ENCODE results near the gene CHCHD6. TPM values are rescaled to one million over a fixed set of nuclear protein-coding genes. Genes with fewer than 3 reads are reported as not detected.

The CHCHD6 gene
- total RNA-seq, 1 experiment from 2014 or later = 33.0 TPM

DNA sequence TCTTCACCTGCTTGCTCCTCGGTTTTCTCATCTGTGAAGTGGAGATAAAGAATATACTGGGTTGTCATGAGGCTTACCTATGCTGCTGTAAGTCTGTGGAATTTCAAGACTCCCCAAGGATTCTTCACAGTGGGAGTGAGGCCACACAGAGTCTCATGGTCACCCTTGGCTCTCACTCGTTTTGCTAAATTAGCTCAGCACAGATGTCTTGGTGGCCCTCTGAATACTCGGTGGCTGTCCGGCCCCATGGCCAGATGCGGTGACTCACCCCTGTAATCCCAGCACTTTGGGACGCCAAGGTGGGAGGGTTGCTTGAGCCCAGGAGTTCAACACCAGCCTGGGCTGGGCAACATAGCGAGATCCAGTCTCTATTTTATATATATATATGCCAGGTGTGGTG, 5.0 kb upstream of the CHCHD6 start:
- TF ChIP-seq, protein P1, sequence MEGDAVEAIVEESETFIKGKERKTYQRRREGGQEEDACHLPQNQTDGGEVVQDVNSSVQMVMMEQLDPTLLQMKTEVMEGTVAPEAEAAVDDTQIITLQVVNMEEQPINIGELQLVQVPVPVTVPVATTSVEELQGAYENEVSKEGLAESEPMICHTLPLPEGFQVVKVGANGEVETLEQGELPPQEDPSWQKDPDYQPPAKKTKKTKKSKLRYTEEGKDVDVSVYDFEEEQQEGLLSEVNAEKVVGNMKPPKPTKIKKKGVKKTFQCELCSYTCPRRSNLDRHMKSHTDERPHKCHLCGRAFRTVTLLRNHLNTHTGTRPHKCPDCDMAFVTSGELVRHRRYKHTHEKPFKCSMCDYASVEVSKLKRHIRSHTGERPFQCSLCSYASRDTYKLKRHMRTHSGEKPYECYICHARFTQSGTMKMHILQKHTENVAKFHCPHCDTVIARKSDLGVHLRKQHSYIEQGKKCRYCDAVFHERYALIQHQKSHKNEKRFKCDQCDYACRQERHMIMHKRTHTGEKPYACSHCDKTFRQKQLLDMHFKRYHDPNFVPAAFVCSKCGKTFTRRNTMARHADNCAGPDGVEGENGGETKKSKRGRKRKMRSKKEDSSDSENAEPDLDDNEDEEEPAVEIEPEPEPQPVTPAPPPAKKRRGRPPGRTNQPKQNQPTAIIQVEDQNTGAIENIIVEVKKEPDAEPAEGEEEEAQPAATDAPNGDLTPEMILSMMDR (conservative IDR thresholded peaks at IDR 0.05; ENCODE audit: low read depth, low read length) = no peak
- TF ChIP-seq EZH2 (IDR thresholded peaks at IDR 0.05; ENCODE audit: low read length, unreplicated experiment) (no peak), EZH2phosphoT487 (IDR thresholded peaks at IDR 0.05; ENCODE audit: borderline replicate concordance, low read length) (no peak)
- Histone ChIP-seq H3K9me3 (ENCODE audit: low read length) (no peaks in the 10 kb centered on the region), H3K4me1 (ENCODE audit: insufficient read depth, low read length) (peaks cover 7% of the 10 kb centered on the region), H3K27me3 (ENCODE audit: low read length) (peaks cover 11% of the 10 kb centered on the region; the same call in 1 of the 2 replicates), H4K20me1 (ENCODE audit: low read length) (no peaks in the 10 kb centered on the region), H3K9me2 (replicated peaks; ENCODE audit: low read length) (no peaks in the 10 kb centered on the region), H3K9ac (ENCODE audit: low read length) (no peak overlapping the region), H3K36me3 (ENCODE audit: low read depth, low read length) (no peaks in the 10 kb centered on the region), H2AFZ (ENCODE audit: low read length) (no peak overlapping the region), H3F3A (ENCODE audit: low read length, unreplicated experiment) (no peaks in the 10 kb centered on the region), H3K27ac (ENCODE audit: low read length) (no peak overlapping the region), H3K4me2 (ENCODE audit: low read length) (no peak overlapping the region), H3K79me2 (ENCODE audit: low read length) (no peaks in the 10 kb centered on the region), H3K4me3 (ENCODE audit: low read length) (no peak overlapping the region)
- ATAC-seq = no peak
- intact Hi-C loops (cut with micrococcal nuclease) = no loop called here
- CTCF ChIA-PET = no interaction called here
- no peak for DNase-seq
- BruUV-seq (replicated peaks) = no TSS peak
- POLR2A ChIA-PET (ENCODE audit: unreplicated experiment) = no interaction called here

DNA sequence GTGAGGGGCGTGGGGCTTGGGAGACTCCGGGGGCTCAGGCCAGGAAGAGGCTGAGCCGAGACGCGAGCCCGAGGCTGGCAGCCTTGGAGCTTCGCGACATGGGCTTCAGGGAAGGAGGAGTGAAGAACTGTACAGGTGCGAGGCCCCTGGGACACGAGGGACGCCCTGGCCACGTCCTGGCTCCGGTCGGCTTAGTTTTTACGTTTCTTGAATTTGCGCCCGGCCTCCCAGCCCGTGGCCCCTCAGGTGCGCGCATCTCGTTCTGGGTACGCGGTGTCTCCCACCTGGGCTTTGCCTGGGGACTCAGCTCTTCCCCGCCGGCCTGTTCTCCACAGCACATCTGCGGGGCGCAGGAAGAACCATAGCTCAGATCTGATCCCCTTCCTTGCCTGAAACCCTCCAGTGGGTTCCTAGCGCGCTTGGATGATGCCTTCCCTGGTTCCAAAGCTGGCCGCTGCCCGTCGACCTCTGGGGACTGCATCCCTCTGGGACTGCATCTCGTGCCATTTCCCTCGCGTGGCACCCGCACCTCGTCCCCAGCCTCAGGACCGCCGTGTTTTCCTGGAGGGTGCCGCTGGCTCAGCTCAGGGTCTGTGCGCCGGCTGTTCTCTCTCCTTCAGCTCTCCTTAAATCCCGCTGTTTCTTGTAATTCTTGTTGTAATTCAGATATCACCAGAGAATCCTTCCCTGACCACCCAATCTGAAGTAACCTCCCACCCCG, 614 bp downstream of the CHCHD6 start:
- H3K4me3 ChIP-seq (ENCODE audit: low read length) = peak overlapping the region; percentile 76
- no peaks in the 10 kb centered on the region; the same call in 1 of the 2 replicates for H3K36me3 ChIP-seq (ENCODE audit: low read depth, low read length)
- TF ChIP-seq EZH2phosphoT487 (IDR thresholded peaks at IDR 0.05; ENCODE audit: borderline replicate concordance, low read length) (no peak), EZH2 (IDR thresholded peaks at IDR 0.05; ENCODE audit: low read length, unreplicated experiment) (no peak)
- TF ChIP-seq, protein P1 (conservative IDR thresholded peaks at IDR 0.05; ENCODE audit: low read depth, low read length) = no peak
- no peaks in the 10 kb centered on the region for H3K9me3 ChIP-seq (ENCODE audit: low read length)
- peak overlapping the region; percentile 83 for H2AFZ ChIP-seq (ENCODE audit: low read length)
- POLR2A ChIA-PET (ENCODE audit: unreplicated experiment) = interaction anchor here (0.7 kb wide), 1 partner anchor 102 kb away, joined by 3 read pairs; no protein-coding TSS in a partner anchor
- CTCF ChIA-PET = no interaction called here
- peak overlapping the region; percentile 90 for H3K4me2 ChIP-seq (ENCODE audit: low read length)
- no peaks in the 10 kb centered on the region for H3K27me3 ChIP-seq (ENCODE audit: low read length)
- no peaks in the 10 kb centered on the region for H3K9me2 ChIP-seq (replicated peaks; ENCODE audit: low read length)
- DNase-seq (no peak), ATAC-seq (peak; percentile 29)
- intact Hi-C loops (cut with micrococcal nuclease) = no loop called here
- H3K79me2 ChIP-seq (ENCODE audit: low read length) = peaks cover 50% of the 10 kb centered on the region
- H3K9ac ChIP-seq (ENCODE audit: low read length) = peak overlapping the region; percentile 74
- no peaks in the 10 kb centered on the region for H4K20me1 ChIP-seq (ENCODE audit: low read length)
- peaks cover 17% of the 10 kb centered on the region for H3K4me1 ChIP-seq (ENCODE audit: insufficient read depth, low read length)
- H3F3A ChIP-seq (ENCODE audit: low read length, unreplicated experiment) = no peaks in the 10 kb centered on the region
- H3K27ac ChIP-seq (ENCODE audit: low read length) = no peak overlapping the region
- no TSS peak for BruUV-seq (replicated peaks)

DNA sequence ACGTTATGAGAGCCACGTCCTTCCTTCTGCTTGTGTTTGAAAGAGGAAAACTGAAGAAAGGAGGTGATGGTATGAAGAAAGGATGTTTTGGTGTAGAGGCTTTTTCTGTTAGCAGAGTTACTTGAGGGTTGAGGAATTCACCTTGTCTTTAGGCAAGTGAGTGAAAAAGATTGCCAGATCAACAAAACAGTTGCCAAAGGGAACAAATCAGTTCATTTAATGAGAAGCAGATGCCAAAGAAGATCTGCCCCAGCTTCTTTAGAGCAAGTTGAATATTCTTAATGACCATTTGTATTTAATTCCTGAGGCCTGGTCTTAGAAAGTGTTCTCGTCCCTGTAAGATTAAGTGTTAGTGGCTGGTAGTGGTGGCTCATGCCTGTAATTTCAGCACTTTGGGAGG, 2.6 kb downstream of the CHCHD6 start:
- ATAC-seq (no peak), DNase-seq (no peak)
- H3K36me3 ChIP-seq (ENCODE audit: low read depth, low read length) = no peaks in the 10 kb centered on the region; the same call in 1 of the 2 replicates
- no peaks in the 10 kb centered on the region for H3K27me3 ChIP-seq (ENCODE audit: low read length)
- H3K27ac ChIP-seq (ENCODE audit: low read length) = no peak overlapping the region
- TF ChIP-seq EZH2 (IDR thresholded peaks at IDR 0.05; ENCODE audit: low read length, unreplicated experiment) = no peak
- no peak for TF ChIP-seq EZH2phosphoT487 (IDR thresholded peaks at IDR 0.05; ENCODE audit: borderline replicate concordance, low read length)
- TF ChIP-seq, protein P1 (conservative IDR thresholded peaks at IDR 0.05; ENCODE audit: low read depth, low read length) = no peak
- ChIA-PET POLR2A (ENCODE audit: unreplicated experiment) (interaction anchor here (0.7 kb wide), 1 partner anchor 9 kb away, joined by 5 read pairs; no protein-coding TSS in a partner anchor), CTCF (no interaction called here)
- no peaks in the 10 kb centered on the region for H3K9me3 ChIP-seq (ENCODE audit: low read length)
- no TSS peak for BruUV-seq (replicated peaks)
- no peaks in the 10 kb centered on the region for H3F3A ChIP-seq (ENCODE audit: low read length, unreplicated experiment)
- H3K4me1 ChIP-seq (ENCODE audit: insufficient read depth, low read length) = peaks cover 17% of the 10 kb centered on the region
- peaks cover 70% of the 10 kb centered on the region for H3K79me2 ChIP-seq (ENCODE audit: low read length)
- intact Hi-C loops (cut with micrococcal nuclease) = no loop called here
- H3K9me2 ChIP-seq (replicated peaks; ENCODE audit: low read length) = no peaks in the 10 kb centered on the region
- H4K20me1 ChIP-seq (ENCODE audit: low read length) = peaks cover 4% of the 10 kb centered on the region; the same call in 1 of the 2 replicates
- no peak overlapping the region for H3K9ac ChIP-seq (ENCODE audit: low read length)
- no peak overlapping the region for H3K4me2 ChIP-seq (ENCODE audit: low read length)
- no peak overlapping the region for H2AFZ ChIP-seq (ENCODE audit: low read length)
- no peak overlapping the region for H3K4me3 ChIP-seq (ENCODE audit: low read length)

Data from PC-3 (cell line).